ENCODE data around the gene DST.

The DST gene

GRCh38 chr6:56419191-56419590 is 223.5 kb downstream of the DST start:
- Histone ChIP-seq H3K9ac (ENCODE audit: low read length) (no peak overlapping the region), H3K9me3 (ENCODE audit: low read length) (no peaks in the 10 kb centered on the region), H3F3A (ENCODE audit: insufficient read depth, low read length) (no peaks in the 10 kb centered on the region), H3K9me2 (ENCODE audit: low read depth, low read length) (no peaks in the 10 kb centered on the region), H4K20me1 (ENCODE audit: insufficient read depth, low read length) (no peaks in the 10 kb centered on the region), H3K27ac (ENCODE audit: low read depth, low read length, poor library complexity, severe bottlenecking) (no peak overlapping the region), H3K36me3 (ENCODE audit: insufficient read depth, low read length) (no peaks in the 10 kb centered on the region), H3K4me2 (ENCODE audit: low read length) (no peak overlapping the region), H3K79me2 (ENCODE audit: insufficient read depth, low read length) (no peaks in the 10 kb centered on the region), H2AFZ (ENCODE audit: low read length) (no peak overlapping the region), H3K4me1 (ENCODE audit: insufficient read depth, low read length, severe bottlenecking) (no peaks in the 10 kb centered on the region), H3K4me3 (ENCODE audit: low read depth, low read length, poor library complexity, severe bottlenecking) (no peak overlapping the region), H3K27me3 (ENCODE audit: insufficient read depth, low read length) (no peaks in the 10 kb centered on the region)
- TF ChIP-seq EZH2 (IDR thresholded peaks at IDR 0.05; ENCODE audit: borderline replicate concordance, low read length), result no peak
- no peak for TF ChIP-seq CTCF (IDR thresholded peaks at IDR 0.05; ENCODE audit: low read length)

- Histone ChIP-seq H3K9ac (ENCODE audit: low read length) (no peak overlapping the region), H4K20me1 (ENCODE audit: insufficient read depth, low read length) (no peaks in the 10 kb centered on the region), H3F3A (ENCODE audit: insufficient read depth, low read length) (no peaks in the 10 kb centered on the region), H3K4me1 (ENCODE audit: insufficient read depth, low read length, severe bottlenecking) (no peaks in the 10 kb centered on the region), H3K79me2 (ENCODE audit: insufficient read depth, low read length) (no peaks in the 10 kb centered on the region), H3K27ac (ENCODE audit: low read depth, low read length, poor library complexity, severe bottlenecking) (no peak overlapping the region), H3K4me3 (ENCODE audit: low read depth, low read length, poor library complexity, severe bottlenecking) (no peak overlapping the region), H2AFZ (ENCODE audit: low read length) (no peak overlapping the region), H3K4me2 (ENCODE audit: low read length) (no peak overlapping the region), H3K36me3 (ENCODE audit: insufficient read depth, low read length) (no peaks in the 10 kb centered on the region), H3K9me2 (ENCODE audit: low read depth, low read length) (no peaks in the 10 kb centered on the region), H3K27me3 (ENCODE audit: insufficient read depth, low read length) (no peaks in the 10 kb centered on the region), H3K9me3 (ENCODE audit: low read length) (no peaks in the 10 kb centered on the region)
- no peak for TF ChIP-seq CTCF (IDR thresholded peaks at IDR 0.05; ENCODE audit: low read length)
- TF ChIP-seq EZH2 (IDR thresholded peaks at IDR 0.05; ENCODE audit: borderline replicate concordance, low read length), result no peak
These were observed 224.9 kb downstream of the DST start for GRCh38 chr6:56417823-56418222.

DNA sequence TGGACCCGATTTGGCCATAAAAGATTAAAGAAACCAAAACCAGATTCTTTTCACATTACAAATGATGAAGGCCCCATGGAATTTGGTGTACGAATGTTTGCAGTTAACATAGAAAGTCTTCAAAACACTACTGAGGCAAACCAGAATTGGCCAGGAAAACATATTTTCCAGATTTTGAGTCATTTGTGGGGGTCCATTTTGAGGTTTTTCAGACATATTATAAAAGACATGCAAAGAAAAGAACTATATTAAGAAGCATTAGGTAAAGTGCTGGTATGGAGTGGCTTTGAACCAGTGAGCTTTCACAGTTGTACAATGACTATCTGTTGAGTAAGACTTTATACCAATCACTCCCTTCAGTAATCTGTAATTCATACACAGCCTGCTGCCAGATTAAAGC is 226.4 kb downstream of the DST start:
- H3K4me3 ChIP-seq (ENCODE audit: low read depth, low read length, poor library complexity, severe bottlenecking), result no peak overlapping the region
- H3K9me2 ChIP-seq (ENCODE audit: low read depth, low read length), result no peaks in the 10 kb centered on the region
- TF ChIP-seq EZH2 (IDR thresholded peaks at IDR 0.05; ENCODE audit: borderline replicate concordance, low read length) (no peak), CTCF (IDR thresholded peaks at IDR 0.05; ENCODE audit: low read length) (no peak)
- no peaks in the 10 kb centered on the region for H3K9me3 ChIP-seq (ENCODE audit: low read length)
- no peaks in the 10 kb centered on the region for H3K79me2 ChIP-seq (ENCODE audit: insufficient read depth, low read length)
- no peak overlapping the region for H3K4me2 ChIP-seq (ENCODE audit: low read length)
- H3K27ac ChIP-seq (ENCODE audit: low read depth, low read length, poor library complexity, severe bottlenecking), result no peak overlapping the region
- no peaks in the 10 kb centered on the region for H3K27me3 ChIP-seq (ENCODE audit: insufficient read depth, low read length)
- H3F3A ChIP-seq (ENCODE audit: insufficient read depth, low read length), result no peaks in the 10 kb centered on the region
- no peak overlapping the region for H3K9ac ChIP-seq (ENCODE audit: low read length)
- no peaks in the 10 kb centered on the region for H3K36me3 ChIP-seq (ENCODE audit: insufficient read depth, low read length)
- H4K20me1 ChIP-seq (ENCODE audit: insufficient read depth, low read length), result no peaks in the 10 kb centered on the region
- H3K4me1 ChIP-seq (ENCODE audit: insufficient read depth, low read length, severe bottlenecking), result no peaks in the 10 kb centered on the region
- H2AFZ ChIP-seq (ENCODE audit: low read length), result no peak overlapping the region
